Stimulated activated CD4-positive, alpha-beta T cell treated with anti-CD3 and anti-CD28 coated beads, Interleukin-15, amount 100 ng/mL, for 48 hours (primary cell): ENCODE measurements around the gene ATG2A.

Source experiments
- DNase-seq, 2 donors: peaks; one replicate each; pipeline ENCODE4 v3.0.0-alpha.2; 2020; ENCODE audit warnings: low read depth in 2 of 2

ATG2A gene

DNA sequence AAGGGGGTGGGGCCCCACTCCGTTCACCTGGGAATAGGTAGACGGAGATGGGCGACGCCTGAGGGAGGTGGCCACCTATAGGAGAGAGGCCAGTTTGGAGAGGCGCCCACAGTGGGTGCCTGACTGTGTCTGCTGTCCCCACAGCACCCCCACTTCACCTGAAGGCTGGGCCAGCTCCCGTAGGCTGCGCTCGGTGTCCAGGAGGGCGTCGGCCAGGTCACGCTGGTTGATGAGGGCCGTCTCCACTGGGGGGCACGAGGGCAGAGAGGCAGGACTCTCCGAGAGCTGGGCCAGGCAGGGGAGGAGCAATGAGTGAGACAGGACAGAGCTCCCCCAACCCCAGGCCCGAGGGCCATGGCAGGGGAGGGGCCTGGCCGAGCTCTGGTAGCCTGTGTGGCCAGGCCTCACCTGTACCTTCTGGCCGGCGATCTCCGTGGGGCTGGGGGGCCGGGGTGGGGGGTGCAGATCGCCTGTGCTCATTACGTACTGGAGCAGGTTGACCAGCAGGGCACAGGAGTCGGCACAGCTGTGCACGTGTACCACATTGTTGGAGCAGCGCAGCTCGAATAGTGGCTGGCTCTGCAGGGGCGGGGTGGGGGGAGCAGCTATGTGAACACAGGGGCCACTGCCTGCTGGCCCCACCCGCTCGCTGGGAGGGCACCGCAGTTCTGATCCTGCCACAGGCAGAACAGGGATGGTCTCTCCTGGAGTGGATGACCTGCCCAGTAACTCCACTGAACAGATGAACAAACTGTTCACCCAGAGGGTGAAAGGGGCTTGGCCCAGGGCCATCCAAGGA, 14.7 kb downstream of the ATG2A start:
- no peak for DNase-seq

DNA sequence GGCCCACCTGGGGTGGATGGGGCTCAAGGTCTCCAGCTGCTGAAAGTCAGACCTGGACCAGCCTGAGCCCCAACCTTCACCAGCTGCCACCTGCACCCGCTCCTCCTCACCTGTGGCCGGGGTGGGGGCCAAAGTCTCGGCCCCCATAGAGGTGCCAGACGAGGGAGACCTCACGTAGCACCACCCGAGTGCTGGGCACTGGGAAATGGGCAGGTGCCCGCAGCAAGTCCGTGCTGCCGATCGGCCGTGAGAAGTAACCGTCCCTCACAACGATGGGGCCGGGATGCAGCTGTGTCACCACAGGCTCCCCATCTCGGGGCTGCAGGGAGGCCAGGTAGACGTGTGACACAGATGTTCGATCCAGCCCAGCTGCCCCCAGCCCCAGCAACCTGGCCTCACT, 16.2 kb downstream of the ATG2A start:
- no peak for DNase-seq

DNA sequence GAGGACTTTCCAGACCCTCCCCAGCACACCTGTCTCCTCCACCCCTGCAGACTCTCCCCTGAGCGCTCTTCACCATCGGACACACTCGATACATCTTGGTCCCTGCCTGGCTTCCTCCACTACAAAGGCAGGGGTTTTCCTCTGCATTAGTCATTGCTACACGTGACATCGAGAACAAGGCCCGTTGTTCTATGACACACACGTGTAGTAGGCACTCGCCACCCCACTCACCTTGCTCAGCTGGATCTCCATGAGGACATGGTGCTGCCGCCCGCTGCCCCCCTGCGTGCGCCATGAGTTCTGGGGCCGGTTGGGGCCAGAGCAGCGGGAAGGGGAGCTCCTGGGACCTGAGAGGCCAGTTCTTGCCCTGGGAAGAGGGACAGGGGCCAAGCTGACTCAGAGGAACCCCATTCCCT, 16.7 kb downstream of the ATG2A start:
- peak; percentile 62 to 67 for DNase-seq

- DNase-seq: no peak
These were observed 18.5 kb downstream of the ATG2A start for GRCh38 chr11:64898541-64898940.

DNA sequence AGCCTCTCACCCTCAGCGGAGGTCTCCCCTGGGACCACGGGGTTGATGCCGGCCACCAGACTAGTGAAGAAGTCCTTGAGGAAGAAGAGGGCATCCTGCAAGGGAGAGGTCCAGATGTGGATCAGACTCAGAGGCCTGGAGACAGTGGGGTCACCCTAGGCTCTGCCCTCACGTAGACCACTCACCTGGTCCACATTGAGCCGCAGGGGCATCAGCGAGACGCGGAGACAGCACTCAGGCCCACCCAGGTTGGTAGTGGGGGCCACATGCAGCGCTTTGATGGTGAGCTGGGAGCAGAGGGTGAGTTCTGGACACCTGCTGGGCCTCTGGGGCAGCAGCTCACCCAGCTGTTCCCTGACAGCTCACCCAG, 18.9 kb downstream of the ATG2A start:
- DNase-seq: no peak

GRCh38 chr11:64897381-64898075, 19.5 kb downstream of the ATG2A start:
- no peak for DNase-seq

DNA sequence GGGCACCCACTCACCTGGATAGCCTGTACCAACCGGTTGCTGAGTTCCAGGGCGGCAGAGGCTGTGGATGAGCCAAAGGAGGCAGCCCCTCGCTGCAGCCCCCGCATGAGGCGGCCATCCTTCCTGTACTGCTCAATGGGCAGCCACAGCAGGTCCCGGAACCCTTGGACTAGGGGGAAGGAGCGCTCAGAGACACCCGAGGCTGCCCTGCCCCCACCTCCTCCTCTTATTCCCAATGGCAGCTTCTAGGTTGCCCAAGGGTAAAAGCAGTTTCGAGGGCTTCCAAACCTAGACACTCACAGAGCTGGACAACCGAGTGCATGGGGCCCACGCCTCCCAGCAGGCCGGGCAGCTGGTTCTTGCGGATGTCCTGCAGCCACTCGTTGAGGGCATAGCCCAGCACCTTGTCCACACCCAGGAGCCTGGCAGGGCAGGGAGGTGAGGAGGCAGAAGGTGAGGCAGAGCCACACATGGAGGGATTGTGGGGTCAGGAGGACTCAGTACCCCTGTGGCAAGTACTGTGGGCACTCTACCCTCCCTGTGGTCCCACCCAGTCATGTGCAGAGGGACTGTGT, 20.5 kb downstream of the ATG2A start:
- DNase-seq: no peak

DNA sequence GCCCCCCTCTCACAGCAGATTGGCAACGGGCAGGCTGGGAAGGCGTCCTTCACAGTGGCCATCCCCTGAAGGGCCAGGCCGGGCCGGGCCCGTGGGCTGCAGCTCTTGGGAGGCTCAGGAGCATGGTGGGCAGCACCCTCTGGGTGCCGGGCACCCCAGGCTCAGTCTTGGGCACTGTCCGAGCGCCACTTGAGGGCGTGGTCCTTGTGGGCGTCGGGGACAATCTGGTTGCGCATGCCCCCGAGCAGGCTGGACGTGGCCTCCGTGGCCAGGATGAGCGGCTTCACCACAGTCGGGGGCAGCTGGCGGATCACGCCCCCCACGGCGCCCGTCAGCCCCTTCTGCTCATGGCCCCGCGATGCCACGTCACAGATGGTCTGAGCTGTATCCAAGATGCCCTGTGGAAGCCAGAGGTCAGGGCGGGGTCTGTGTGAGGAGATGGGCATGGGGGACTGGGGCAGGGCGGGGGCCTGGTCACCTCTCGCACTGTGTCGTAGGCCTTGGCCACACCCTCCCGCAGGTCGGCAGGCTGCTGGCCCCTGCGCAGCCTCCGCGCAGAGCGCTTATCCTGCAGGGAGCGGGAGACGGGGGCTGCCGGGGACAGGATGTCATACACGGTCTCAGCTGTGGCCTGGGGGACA, 22.1 kb downstream of the ATG2A start:
- no peak for DNase-seq

DNA sequence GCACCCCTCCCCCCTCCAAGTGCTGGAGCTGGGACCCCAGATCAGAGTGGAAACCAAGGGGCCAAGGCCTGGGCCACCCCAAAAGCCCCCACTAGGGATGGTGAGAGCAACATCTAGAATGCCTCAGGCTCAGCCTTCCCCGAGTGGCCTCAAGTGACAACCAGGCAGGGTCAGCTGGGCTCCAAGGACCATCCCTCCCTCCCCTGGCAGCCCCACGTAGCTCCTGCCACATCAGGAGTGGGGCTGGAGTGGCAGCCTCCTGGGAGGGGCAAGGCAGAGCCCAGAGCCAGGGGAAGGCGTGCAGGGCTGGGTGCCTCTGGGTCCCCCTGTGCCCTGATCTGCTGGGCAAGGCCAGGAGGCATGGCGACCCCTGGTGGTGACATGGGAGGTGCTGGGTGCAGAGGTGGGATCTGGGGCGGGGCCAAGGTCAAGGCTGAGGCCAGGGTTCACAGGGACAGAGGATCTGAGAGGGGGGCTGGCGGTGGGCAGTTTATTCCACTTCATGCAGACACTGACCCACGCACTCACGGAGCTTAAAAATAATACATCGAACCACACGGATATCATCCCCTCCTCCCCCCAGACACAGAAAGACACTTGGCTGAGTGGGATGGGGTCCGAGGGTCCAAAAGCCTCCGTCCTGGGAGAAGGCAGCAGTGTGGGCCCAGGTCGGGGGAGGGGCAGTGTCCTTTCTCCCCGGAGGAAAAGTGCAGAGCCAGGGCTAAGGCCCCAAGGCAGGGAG, 22.8 kb downstream of the ATG2A start:
- DNase-seq: peak; percentile 83 to 91

DNA sequence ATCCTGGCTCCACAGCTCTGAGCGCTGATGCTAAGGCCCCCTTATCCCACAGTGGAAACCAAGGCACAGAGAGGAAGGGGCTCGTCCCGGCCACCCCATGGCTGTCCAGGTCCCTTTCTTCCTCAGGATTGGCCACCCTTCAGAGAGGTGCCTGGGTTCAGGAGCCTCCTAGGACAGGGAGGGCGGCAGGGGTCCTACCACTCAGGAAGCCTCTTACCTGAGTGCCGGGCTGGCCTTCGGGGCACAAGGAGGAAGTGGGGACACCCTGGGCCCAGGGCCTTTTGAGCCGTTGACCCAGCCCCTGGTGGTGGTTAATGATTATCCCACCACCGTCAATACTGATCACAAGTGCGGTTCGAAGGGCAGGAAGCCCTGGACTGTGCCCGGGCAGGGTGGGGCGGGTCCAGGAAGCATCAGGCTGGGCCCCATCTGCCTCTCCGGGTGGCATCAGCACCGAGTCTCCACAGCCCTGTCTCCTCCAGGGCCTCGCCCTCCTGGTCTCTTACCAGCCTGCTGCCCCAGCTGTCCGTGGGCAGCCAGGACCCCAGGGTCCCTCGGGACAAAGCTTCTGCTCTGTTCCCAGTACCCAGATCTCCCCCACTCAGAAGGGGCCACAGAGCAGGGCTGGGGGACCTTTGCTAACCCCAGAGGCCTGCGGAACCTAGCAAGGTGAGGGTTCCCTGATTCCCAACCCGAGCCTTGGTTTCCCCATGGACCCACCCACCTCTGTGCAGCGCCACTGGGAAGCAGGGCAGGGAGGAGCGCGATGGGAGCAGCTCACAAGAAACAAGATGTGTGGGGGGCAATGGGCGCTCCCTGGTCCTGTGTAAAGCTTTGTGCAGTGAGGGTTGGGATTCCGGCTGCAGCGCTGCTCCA, 23.6 kb downstream of the ATG2A start:
- no peak for DNase-seq

GRCh38 chr11:64892838-64893193, 24.2 kb downstream of the ATG2A start:
- DNase-seq: no peak

GRCh38 chr11:64892411-64892831, 24.6 kb downstream of the ATG2A start:
- no peak for DNase-seq

- DNase-seq: no peak
These were observed 25.1 kb downstream of the ATG2A start for GRCh38 chr11:64891880-64892279.

DNA sequence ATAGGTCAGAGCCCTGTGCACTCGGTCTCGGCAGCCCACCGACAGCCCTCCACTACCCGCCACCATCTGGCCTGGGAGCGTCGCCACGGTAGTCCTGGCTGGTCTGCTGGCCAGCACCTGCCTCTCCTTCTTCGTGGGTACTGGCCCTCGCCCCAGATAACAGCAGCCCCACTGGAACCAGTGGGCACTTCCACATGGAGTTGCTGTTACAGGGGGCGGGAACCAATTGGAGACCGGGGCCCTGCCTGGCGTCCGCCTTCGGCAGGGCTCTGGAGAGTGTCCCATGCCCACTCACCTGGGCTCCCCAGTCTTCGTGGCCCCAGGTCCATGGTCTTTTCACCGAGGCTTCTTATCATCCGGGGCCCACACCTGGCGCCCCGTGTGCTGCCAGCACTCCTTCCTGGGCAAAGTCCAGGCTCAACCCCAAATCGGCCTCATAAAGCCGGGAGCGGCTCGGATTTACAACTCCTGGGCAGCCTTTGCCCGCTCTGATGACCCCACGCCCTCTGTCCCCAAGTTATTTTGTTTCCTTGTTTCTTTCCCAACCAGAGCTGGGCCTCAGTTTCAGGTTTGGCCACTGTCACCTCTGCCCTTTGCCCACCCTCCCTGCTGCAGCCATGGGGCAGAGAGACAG, 25.7 kb downstream of the ATG2A start:
- no peak for DNase-seq

- no peak for DNase-seq
These were observed 26.5 kb downstream of the ATG2A start for GRCh38 chr11:64890522-64890939.

DNA sequence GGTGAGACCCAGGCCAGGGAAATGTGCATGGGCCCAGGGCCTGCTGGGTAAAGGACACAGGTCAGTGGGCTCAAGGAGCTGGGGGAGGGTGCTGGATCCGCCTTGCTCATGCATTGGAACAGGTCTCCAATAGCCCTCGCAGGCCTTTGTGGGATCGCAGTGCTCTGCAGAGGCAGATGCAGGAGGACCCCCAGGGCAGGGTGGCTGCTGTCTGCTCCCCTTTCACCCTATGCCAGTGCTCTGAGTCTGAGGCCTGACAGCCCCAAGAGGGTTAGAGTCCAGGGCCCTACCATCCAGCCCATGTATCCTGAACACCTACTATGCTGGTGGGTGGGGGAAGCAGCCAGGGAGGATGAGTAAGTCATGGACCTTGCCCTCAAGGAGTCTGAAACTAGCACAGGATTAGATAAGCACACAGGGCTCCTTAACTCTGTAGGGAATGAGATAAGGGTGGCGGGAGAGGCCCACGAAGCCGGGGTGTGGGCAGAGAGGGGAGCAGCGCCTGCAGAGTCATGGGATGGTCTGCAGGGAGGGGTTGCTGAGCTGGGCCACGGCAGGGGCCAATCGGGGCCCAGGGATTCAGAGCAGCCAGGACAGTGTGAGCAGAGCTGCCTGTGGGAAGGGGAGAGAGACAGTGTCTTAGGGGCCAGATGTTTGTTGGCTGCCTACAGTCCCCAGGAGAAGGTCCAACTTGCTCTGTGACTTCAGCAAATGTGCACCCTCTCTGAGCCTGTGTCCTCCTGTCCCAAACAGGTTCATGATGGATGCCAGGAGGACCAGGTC, 28.1 kb downstream of the ATG2A start:
- no peak for DNase-seq

DNA sequence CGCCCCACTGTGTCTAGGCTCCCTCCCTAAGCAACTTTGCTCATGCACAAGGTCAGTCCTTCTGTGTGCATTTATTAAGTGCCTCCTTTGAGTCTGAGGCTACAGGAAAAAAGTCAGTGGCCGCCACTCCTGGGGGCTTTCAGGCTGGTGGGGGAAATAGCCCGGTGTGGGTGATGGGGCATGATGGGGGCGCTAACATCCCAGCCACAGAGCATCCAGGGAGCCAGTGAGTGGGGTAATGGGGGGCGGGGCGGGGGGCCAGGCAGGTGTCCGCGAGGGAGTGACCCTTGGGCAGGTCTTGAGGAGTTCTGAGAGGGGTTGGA, 28.6 kb downstream of the ATG2A start:
- DNase-seq: no peak

DNA sequence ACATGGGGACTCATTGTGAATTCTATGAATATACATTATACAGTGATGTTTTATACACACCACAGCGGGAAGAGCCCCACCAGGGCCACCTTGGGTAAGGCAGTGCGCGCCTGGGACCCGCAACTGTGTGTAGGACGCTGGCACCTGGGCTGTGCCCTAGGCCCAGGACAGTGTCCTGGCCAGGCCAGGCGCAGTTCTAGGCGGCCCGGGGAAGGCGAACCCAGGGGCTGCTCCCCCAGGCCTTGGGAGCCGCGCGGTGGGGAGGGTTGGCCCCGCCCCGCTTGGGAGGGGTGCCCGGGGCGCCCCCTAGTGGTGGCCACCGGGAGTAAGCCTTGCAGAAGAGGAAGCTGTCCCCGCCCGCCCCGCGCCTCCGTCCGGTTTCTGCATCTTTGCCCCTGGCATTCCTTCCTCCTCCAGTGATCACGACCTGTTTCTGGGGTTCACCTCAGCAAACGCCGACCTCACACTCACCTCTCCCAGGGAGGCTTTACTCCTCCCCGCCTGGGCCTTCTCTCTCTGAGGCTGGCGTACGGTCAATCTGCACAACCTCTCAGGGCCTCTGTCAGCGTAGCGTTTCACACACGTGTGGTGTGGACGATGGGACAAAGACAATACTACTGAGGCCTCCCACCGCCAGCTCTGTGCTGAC, 29.1 kb downstream of the ATG2A start:
- peak; percentile 69 to 79 for DNase-seq

GRCh38 chr11:64887234-64887756, 29.7 kb downstream of the ATG2A start:
- DNase-seq: no peak
